Stimulated activated CD4-positive, alpha-beta T cell treated with anti-CD3 and anti-CD28 coated beads, Interleukin-12 subunit alpha, Interleukin-12 subunit beta, amount 100 ng/mL, for 24 hours (primary cell): ENCODE measurements around the gene TSPAN12.
"Not testable (repeated sequence)": the region's sequence is repeated elsewhere in the genome, so short reads cannot be mapped to it uniquely, and the experiment has no call there.

ENCODE experiments used
- DNase-seq, 2 experiments: peaks; one replicate each; pipeline ENCODE4 v3.0.0-alpha.2; 2020; ENCODE audit warnings: low read depth in 2 of 2

The TSPAN12 gene, protein sequence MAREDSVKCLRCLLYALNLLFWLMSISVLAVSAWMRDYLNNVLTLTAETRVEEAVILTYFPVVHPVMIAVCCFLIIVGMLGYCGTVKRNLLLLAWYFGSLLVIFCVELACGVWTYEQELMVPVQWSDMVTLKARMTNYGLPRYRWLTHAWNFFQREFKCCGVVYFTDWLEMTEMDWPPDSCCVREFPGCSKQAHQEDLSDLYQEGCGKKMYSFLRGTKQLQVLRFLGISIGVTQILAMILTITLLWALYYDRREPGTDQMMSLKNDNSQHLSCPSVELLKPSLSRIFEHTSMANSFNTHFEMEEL

DNA sequence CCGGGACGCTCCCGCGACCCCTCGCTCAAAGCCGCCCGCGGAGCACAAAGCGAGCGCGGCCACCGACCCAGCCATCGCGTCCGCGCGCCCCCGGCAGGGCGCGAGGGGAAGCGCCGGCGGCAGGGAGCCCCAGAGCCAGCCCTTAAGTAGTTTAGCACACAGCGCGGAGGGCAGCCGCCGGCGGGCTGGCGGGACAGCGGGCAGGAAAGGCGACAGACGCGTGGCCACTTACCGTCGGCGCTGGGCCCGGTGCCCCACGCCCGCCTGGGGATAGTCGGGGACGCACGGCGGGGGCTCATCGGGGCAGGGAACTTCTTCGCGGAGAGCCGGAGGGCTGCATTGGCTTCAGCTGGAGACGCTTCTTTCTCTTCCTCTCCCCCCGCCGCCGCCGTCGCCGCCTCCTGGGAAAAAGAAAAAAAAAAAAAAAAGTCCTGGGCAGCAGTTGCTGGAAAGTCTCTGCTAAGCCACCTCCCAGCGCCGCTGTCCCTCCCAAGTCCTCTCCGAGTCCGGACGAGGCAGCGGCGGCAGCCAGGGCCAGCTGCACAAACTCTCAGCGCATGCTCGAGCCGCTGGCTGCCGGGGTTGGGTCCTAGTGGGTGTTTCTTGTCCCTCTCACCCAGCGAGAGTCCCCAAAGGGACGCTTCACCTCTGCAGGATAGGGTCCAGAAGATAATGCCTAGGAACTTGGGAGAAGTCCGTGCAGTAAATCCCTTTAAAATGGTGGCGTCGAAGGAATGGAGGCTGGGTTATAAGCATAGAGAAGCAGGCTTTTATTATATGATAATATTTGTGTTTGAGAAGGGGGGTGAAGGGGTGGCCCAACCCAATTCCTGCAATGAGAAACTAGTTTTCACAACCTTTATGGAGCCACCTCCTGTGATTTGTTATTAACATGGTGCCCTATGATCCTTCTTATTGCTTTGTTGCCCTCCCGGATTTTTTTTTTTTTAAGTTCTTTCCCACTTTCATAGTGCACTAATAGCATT is at the start of gene TSPAN12:
Gene TSPAN12, minus strand, starts transcription at position 557 of the 986 bp plus-strand sequence. CDS start 1,381 bp downstream, outside the sequence.
- DNase-seq = peak; percentile 22 to 35

DNA sequence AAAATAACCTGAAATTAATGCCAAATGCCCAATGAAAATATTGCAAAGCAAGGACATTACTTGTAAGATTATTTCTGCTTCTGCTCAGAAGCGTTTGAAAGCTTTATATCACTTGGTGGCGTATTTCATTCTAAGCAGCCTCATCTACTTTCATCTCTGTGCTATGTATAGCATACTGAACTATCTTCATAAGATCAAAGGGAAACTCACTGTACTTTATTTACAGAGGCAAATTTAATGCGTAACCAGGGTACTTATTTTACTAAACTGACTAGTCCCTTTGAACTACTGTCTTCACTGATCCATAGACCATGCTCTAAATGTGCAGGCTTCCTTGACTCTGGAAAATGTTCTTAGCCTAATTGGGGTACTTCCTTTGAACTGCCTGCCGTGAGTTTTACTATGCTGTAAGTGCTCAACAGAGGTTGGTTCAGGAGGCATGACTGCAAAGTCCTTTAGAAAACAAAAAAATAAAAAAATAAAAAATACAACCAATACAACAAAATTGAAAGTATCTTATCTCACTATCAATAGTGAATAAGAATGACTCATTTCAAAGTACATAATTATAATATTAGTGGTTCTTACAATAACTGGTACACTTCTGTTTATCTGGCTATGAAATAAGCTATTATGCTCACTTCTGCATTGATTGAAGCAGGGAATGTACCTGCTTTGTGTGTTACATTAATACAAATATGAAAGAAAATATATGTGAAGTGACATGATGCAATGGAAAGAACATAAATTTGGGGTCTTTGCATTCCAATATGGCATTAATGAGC is 41.0 kb upstream of the TSPAN12 start:
- DNase-seq = no peak

DNA sequence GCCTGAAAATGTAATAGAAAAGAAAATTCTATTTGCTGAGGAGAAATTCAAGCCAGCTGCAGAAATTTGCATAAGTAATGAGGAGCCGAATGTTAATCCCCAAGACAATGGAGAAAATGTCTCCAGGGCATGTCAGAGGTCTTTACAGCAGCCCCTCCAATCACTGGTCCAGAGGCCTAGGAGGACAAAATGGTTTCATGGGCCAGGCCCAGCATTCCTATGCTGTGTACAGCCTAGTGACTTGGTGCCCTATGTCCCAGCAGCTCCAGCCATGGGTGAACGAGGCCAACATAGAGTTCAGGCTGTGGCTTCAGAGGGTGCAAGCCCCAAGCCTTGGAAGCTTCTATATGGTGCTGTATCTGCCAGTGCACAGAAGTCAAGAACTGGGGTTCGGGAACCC is 37.3 kb upstream of the TSPAN12 start:
- DNase-seq = not testable (repeated sequence)

DNA sequence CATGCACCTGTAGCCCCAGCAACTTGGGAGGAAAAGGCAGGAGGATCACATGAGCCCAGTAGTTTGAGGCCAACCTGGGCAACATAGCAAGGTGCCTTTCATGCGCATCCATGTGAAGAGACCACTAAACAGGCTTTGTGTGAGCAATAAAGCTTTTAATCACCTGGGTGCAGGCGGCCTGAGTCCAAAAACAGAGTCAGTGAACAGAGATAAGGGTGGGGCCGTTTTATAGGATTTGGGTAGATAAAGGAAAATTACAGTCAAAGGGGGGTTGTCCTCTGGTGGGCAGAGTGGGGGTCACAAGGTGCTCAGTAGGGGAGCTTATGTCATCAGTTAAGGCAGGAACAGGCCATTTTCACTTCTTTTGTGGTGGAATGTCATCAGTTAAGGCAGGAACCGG is 27.7 kb upstream of the TSPAN12 start:
- DNase-seq = not testable (repeated sequence)

DNA sequence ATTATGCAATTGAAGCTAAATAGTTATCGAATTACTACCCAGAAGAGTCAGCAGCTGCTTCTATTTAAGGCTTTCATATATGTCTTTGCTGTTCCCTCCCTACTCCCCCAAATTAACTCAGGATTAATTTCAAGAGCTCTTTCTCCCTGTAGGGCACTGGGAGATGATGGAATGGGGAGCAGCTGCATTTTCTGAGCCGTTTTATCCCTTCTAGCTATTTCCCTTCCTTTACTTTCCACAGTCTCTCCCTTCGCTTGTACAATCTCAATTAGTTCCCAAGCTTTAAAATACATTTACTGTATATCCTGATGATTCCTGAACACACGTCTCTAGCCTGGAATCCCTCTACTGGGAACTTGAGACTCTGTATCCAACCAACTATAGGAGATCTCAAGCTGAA is 19.8 kb upstream of the TSPAN12 start:
- DNase-seq = no peak

DNA sequence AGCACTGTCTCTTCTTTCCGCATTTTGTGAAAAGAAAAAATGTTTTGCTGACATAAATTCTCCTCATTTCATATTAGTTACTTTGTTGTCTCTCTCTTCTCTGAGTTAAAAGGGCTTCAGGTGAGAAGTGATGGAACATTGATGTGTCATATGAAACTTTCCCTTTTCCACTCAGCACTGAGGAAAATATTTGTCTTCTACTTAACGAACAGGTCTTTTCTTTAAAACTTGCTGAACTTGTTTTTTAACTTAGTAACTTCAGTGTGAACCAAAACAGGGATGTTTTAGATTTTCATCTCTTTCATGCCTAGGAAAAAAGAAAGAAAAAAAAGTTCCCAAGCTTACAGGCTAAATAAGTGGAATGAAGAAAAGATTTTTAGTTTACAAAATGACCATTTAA is 19.0 kb upstream of the TSPAN12 start:
- no peak for DNase-seq

DNA sequence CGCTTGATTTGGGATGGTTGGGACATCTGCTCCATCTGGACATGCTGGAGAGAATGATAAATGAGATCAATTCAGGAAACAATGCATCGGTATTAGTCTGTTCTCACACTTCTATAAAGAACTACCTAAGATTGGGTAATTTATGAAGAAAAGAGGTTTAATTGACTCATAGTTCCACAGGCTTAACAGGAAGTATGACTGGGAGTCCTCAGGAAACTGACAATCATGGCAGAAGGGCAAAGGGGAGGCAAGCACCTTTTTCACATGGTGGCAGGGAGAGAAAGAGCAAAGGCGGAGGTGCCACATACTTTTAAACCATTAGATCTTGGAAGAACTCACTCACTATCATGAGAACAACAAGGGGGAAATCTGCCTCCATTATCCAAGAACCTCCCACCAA is 16.8 kb upstream of the TSPAN12 start:
- no peak for DNase-seq

DNA sequence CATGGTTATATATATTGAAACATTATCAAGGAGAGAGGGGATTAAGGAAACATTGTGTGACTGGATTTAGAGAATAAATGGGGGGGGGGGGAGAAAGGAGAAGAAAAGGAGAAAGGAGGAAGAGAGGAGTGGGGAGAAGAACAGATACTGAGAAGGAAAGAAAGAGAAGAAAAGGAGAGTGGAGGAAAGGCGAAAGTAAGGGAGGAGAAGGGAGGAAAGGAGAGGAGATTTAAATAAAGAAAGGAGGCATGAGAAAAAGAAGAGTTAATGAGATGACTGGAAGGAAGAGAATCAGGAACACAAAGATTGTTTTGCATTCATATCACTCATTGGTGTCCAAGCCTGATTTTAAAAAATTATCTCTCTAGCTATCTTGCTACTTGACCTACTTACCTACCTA is 16.1 kb upstream of the TSPAN12 start:
- DNase-seq = no peak

DNA sequence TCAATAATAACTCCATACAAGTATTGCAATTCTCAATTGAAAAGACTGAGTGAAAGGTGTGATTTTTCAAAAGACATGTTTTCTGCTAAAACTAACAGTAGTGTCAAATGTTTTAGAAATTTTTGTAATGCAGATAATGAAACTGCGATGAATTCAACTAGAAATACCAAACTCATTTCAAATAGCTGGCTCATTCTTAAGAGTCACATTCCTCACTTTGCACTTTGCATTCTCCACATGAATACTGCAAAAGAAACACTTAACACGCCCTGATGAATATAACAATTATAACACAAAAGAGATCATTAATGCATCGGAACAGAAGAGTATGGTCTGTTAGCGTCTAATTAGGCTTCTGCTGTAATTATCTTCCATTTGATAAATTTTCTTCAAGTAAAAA is 15.5 kb upstream of the TSPAN12 start:
- no peak for DNase-seq

DNA sequence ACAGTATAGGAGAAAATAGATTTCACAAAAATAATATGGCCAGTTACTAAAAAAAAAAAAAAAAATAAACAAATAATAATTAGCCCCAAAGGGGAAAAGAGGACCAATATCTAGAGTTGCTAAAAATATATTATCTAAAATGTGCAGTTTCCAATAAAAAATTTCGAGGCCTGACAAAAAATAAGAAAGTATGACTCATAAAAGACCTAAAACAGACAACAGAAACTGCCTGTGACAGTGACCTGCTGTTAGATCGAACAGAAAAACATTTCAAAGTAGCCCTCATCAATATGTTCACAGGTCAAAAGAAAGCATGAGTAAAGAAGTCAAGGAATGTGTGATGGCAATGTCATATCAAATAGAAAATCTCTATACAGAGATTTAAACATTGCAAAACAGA is 11.8 kb upstream of the TSPAN12 start:
- DNase-seq = no peak

DNA sequence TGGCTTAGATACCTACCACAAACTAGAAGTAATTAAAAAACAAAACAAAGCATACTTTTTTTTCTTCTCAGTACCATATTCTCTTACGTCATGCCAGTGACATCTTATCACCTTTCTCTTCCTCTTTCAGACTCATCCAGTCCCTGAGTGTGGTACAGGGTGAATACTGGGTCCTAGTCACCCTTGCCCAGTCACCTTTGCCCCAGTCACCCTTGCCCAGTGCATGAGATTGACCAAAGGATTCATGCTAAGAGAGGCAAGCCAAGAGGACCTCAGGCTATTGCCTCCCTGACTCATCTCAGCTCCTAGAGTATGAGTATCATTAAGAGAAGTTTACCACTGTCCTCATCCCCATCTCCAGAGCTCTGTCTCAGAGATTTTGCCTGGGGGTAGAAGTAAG is 10.0 kb upstream of the TSPAN12 start:
- no peak for DNase-seq

DNA sequence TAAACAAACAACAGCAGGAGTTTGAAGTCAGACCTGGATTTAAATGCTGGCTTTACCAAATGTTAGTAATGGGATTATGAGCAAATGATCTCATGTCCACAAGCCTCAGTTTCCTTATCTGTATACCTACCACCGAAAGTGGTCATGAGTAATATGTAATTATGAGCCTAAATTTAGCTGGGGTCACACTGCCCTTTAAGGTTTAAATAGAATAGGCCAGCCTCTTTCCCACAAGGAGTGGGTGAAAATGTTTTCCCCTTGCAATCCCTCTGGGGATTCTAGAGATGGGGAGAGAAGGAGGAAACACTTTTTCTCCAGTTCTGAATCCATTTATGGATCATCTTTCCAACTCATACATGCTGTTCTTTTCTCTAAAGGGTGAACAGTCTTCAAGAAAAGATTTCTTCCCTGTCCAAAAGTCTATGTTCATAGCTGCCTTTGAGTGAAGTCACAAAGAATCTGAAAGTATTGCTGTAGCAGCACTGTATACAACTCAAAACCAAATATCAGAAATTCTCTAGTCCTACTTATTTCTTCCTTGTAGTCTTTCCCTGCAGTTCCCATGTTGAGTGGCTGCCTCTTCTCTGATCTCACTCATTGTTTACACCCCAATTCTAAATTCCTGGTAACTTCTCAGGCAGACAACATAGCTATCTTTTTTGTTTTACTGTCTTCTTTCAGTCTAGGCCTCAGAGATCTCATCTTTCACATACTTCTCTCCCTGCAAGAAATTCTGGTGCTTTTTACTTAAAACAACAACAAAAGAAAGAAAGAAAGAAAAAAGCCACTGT is 7.4 kb upstream of the TSPAN12 start:
- DNase-seq = no peak

DNA sequence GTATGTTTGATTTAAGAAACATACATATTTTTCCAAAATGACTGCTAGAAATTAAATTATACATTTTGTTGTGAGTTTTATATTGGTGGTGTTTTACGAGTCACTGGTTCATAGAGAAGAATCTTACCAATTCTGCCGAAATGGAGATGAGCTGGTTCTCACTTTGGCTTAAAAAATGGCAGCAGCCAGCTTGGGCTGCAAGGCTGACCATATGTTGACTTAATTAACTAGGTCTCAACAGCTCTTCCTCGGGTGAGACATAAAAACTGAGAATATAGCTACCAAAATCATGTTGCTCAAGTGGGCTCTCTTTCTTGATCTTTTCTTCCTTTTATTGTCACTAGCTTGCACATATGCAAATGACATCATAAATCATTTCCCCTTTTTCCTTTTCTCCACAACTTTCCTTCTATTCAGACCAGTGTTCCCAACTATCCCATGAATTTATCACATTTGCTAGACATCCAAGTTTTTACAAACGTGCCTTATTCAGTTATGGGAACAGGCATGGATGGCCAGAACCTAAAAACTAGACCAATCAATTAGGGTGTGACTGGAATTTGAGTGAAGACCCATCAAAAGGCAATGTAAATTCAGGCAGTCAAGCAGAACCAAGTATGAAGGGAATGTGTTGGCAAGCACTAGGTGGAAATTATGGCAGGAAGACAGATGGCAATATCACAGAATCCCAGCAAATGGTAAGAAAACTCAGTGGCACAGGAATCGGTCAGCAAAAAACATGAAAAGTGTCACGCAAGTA is 6.4 kb upstream of the TSPAN12 start:
- DNase-seq = no peak

DNA sequence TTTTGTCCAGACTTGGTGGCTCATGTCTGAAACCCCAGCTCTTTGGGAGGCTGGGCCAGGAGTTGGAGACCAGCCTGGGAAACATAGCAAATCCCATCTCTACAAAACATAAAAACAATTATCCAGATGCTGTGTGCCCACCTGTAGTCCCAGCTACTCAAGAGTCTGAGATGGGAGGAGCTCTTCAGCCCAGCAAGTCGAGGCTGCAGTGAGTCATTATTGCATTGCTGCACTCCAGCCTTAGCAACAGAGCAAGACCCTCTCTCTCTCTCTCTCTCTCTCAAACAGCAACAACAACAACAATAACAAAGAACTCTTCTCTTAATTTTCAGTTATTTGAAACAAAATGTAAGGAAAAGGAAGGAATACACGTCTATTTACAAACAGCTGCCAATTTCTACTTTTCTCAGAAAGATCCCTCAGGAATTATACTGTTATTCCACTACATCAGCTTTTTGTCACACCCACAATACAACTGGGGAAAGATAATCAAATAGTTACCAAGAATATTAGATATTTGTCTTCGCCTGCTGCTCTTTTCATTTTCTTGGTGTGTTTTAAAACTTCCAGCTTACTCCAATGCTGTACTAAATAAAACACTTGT is 5.1 kb upstream of the TSPAN12 start:
- DNase-seq = no peak

DNA sequence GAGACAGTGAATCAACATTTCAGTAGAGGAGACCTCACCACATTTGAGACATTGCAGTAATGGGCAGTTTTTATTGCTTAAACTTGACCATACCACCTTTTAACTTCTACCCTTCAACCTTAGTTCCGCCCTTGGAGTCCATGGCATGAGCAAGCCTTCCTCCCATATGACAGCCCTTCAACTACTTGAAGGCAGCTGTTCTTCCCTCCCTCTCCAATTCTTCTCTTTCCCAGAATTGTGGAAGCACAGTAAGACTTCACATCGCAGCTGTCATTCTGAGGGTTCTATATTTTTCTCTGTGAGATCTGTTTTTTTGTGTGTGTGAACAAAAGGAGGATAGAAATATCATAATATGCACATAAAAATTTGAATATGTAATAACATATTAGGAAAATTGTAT is 2.2 kb upstream of the TSPAN12 start:
- no peak for DNase-seq

DNA sequence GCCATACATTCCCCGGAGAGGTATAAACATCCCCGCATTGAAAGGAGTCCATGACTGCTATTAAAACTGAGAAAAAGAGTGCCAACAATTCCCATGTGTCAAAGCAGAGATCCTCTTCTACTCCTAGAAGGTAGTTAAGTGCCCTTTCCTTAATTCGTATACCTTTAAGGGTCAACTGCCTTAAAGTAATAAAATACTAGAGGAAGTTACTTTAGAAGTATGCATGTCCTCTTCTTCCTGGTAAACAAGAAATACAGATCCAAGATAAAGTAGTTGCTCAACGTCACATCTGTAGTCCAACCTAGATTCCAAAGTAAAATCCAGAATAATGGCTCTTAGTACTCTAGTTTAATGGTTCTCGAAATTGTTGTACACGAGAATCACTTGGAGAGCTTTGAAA is 1.5 kb upstream of the TSPAN12 start:
- DNase-seq = no peak

DNA sequence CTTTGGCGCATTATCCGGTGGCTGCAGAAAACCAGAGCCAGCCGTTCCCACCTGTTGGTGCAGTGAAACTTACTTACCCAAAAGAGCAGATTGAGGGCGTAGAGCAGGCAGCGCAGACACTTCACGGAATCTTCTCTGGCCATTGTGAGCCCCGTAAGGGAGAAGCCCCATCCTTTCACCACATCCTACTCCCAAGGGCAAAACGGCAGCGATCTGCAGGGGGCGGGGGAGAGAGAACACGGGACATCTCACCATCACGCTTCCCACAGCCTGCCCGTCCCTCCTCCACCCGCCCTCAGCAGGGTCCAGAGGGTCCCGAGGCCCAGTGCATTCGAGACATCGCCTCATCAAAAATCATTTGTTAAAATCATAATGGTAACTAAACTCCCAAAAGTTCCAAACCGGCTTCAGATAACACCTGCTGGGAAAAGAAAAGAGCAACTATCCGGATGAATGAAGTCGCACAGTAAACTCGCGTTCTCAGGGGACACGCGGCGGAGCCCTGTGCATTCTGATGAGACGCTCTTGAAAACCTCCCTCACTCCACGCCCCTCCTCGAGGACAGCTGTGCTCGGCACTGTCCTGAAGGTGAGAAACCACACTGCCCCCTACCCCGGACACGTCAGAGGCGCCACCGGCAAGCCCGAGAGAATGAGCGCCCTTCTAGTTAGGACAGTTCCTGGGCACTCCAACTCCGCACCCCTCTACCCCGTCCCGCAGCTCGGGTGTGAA is 1.2 kb downstream of the TSPAN12 start:
- no peak for DNase-seq

DNA sequence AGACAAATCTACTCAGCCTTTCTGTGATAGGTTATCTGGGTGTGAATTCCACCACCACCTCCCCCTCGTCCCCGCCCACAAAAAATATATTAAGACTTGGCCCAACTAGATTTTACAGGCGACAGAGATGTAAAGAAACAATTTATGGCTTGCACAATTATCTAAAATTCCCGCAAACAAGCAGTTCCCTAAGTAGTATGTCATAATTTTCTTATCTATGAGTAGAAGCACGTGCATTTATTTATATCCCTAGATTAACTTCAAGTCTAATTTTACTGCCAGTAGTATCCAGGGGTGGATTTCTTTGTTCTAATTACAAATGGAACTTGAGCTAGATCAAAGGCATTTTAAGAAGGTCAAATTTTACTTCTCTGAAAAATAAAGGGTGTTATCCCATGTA is 1.7 kb downstream of the TSPAN12 start:
- no peak for DNase-seq

DNA sequence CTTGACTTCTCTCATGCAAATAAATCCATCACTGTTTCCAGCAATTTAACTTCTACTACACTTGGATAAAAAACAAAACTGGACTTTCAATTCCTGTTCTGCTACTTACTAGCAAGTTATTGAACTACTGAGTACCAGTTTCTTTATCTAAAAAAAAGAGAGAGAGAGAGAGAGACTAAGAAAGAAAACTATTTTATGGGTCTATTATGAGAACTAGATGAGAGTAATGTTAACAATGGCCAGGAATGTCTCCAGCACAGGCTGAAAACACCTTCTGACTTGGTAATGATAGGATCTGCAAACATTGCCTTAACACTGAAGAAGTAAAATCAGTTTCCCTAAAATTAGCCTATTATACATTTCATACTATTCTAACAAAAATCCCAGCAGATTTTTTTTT is 5.2 kb downstream of the TSPAN12 start:
- no peak for DNase-seq
